Retinal pigment epithelial cell (primary cell): ENCODE data around the gene LRRC3.

Source experiments
- DNase-seq: peaks from one replicate; pipeline ENCODE4 v3.0.0-alpha.2; 2010; ENCODE audit warnings: low read depth
- H3K4me3 ChIP-seq: 2 replicates; pipeline ENCODE4 v1.5.1; 2011; ENCODE audit warnings: mild to moderate bottlenecking, low read length, control low read depth, moderate library complexity
- CTCF ChIP-seq: conservative IDR thresholded peaks from 2 replicates; pipeline ENCODE4 v1.5.1; 2011; ENCODE audit warnings: low read depth, low read length, control low read depth, inconsistent platforms

The LRRC3 gene

GRCh38 chr21:44432841-44433790 is 22.2 kb upstream of the LRRC3 start:
- DNase-seq, result no peak
- no peak for TF ChIP-seq CTCF
- no peak overlapping the region for H3K4me3 ChIP-seq

GRCh38 chr21:44433791-44434567 is 21.3 kb upstream of the LRRC3 start:
- DNase-seq, result no peak
- no peak for TF ChIP-seq CTCF
- H3K4me3 ChIP-seq, result no peak overlapping the region

- TF ChIP-seq CTCF, result no peak
- H3K4me3 ChIP-seq, result no peak overlapping the region
- no peak for DNase-seq
Measured at GRCh38 chr21:44434568-44434925, 20.8 kb upstream of the LRRC3 start.

- TF ChIP-seq CTCF, result no peak
- no peak overlapping the region for H3K4me3 ChIP-seq
- no peak for DNase-seq
Measured at GRCh38 chr21:44434936-44435635, 20.2 kb upstream of the LRRC3 start.

- no peak overlapping the region for H3K4me3 ChIP-seq
- DNase-seq, result no peak
- no peak for TF ChIP-seq CTCF
Measured at GRCh38 chr21:44436111-44436611, 19.1 kb upstream of the LRRC3 start.

GRCh38 chr21:44436958-44437357 is 18.4 kb upstream of the LRRC3 start:
- no peak for TF ChIP-seq CTCF
- H3K4me3 ChIP-seq, result no peak overlapping the region

More at GRCh38 chr21:44436958-44437357, 18.4 kb upstream of the LRRC3 start:
- DNase-seq, result no peak
